Chondrocyte (in vitro differentiated cells): ENCODE measurements around the gene GRIN3B. TPM values are rescaled to one million over a fixed set of nuclear protein-coding genes. Genes with fewer than 3 reads are reported as not detected.
A peak's percentile ranks its signal among the peaks of the same experiment; 100 is the strongest.

ENCODE experiments used
- DNase-seq: peaks from one replicate; pipeline ENCODE4 v3.0.0; 2021; ENCODE audit warnings: mixed read lengths, low spot score
- H3K27ac Mint-ChIP-seq: one replicate; pipeline ENCODE4 v1.8.0; 2021; ENCODE audit warnings: mild to moderate bottlenecking, moderate library complexity, mixed read lengths; ENCODE audit not compliant: unreplicated experiment
- H3K27me3 Mint-ChIP-seq: 2 replicates; pipeline ENCODE4 v1.8.0; 2021; ENCODE audit warnings: low read depth, mixed read lengths
- H3K36me3 Mint-ChIP-seq: 2 replicates; pipeline ENCODE4 v1.8.0; 2021; ENCODE audit warnings: low read depth, mixed read lengths
- H3K4me1 Mint-ChIP-seq: 2 replicates; pipeline ENCODE4 v1.8.0; 2021; ENCODE audit warnings: low read depth, mild to moderate bottlenecking, mixed read lengths
- H3K4me3 Mint-ChIP-seq: one replicate; pipeline ENCODE4 v1.8.0; 2021; ENCODE audit warnings: mild to moderate bottlenecking, moderate library complexity, mixed read lengths; ENCODE audit not compliant: unreplicated experiment
- H3K9me3 Mint-ChIP-seq: 2 replicates; pipeline ENCODE4 v1.8.0; 2021; ENCODE audit warnings: low read depth, mixed read lengths
- CTCF ChIP-seq: fragments of 200-600 bp; sonication (generic); IDR thresholded peaks from 2 replicates; pipeline ENCODE4 v1.5.0; 2021; ENCODE audit warnings: antibody characterized with exemption, mild to moderate bottlenecking, moderate library complexity
- total RNA-seq: library from RNA; stranded (reverse); gene quantifications from 3 replicates; pipeline ENCODE4 v1.2.1, GENCODE V29; 2021

GRIN3B gene
- total RNA-seq, 1 donor from 2014 or later, result 0.67 TPM

GRCh38 chr19:960020-960419 is 40.2 kb upstream of the GRIN3B start:
- H3K36me3 Mint-ChIP-seq, result peaks cover 2% of the 10 kb centered on the region
- no peaks in the 10 kb centered on the region for H3K27me3 Mint-ChIP-seq
- no peak overlapping the region for H3K4me3 Mint-ChIP-seq
- TF ChIP-seq CTCF, result peak; percentile 15
- DNase-seq, result no peak
- H3K9me3 Mint-ChIP-seq, result no peaks in the 10 kb centered on the region
- peaks cover 5% of the 10 kb centered on the region for H3K4me1 Mint-ChIP-seq
- no peak overlapping the region for H3K27ac Mint-ChIP-seq

GRCh38 chr19:960601-960938 is 39.6 kb upstream of the GRIN3B start:
- peaks cover 5% of the 10 kb centered on the region for H3K4me1 Mint-ChIP-seq
- no peaks in the 10 kb centered on the region for H3K9me3 Mint-ChIP-seq
- peaks cover 5% of the 10 kb centered on the region for H3K36me3 Mint-ChIP-seq
- no peak for DNase-seq
- H3K27me3 Mint-ChIP-seq, result no peaks in the 10 kb centered on the region
- H3K4me3 Mint-ChIP-seq, result no peak overlapping the region
- no peak for TF ChIP-seq CTCF
- no peak overlapping the region for H3K27ac Mint-ChIP-seq

GRCh38 chr19:961866-962620 is 38.2 kb upstream of the GRIN3B start:
- H3K4me3 Mint-ChIP-seq, result no peak overlapping the region
- TF ChIP-seq CTCF, result no peak
- H3K4me1 Mint-ChIP-seq, result peaks cover 5% of the 10 kb centered on the region
- DNase-seq, result no peak
- no peak overlapping the region for H3K27ac Mint-ChIP-seq
- H3K27me3 Mint-ChIP-seq, result no peaks in the 10 kb centered on the region
- no peaks in the 10 kb centered on the region for H3K9me3 Mint-ChIP-seq
- peaks cover 9% of the 10 kb centered on the region for H3K36me3 Mint-ChIP-seq

GRCh38 chr19:962683-963400 is 37.4 kb upstream of the GRIN3B start:
- no peak overlapping the region for H3K4me3 Mint-ChIP-seq
- no peak overlapping the region for H3K27ac Mint-ChIP-seq
- TF ChIP-seq CTCF, result no peak
- H3K27me3 Mint-ChIP-seq, result no peaks in the 10 kb centered on the region
- H3K36me3 Mint-ChIP-seq, result peaks cover 12% of the 10 kb centered on the region
- peak; percentile 82 for DNase-seq
- H3K9me3 Mint-ChIP-seq, result no peaks in the 10 kb centered on the region
- peaks cover 5% of the 10 kb centered on the region for H3K4me1 Mint-ChIP-seq

- Mint-ChIP-seq H3K9me3 (no peaks in the 10 kb centered on the region), H3K4me1 (peaks cover 5% of the 10 kb centered on the region), H3K36me3 (peaks cover 15% of the 10 kb centered on the region), H3K4me3 (no peak overlapping the region), H3K27me3 (no peaks in the 10 kb centered on the region), H3K27ac (no peak overlapping the region)
- no peak for TF ChIP-seq CTCF
- DNase-seq, result no peak
These were observed 36.7 kb upstream of the GRIN3B start for GRCh38 chr19:963486-963951.
